HEK293T (cell line): ENCODE results near the gene TMEM120A.
A peak's percentile ranks its signal among the peaks of the same experiment; 100 is the strongest.

ENCODE experiments used
- CTCF ChIA-PET: fragments of 350-600 bp; formaldehyde crosslinking; extraction: SDS; loops from one replicate; lab custom pipeline; 2021; ENCODE audit warnings: antibody characterized with exemption, inconsistent platforms; lab: Yijun Ruan, JAX
- POLR2A ChIA-PET: fragments of 350-600 bp; formaldehyde crosslinking; extraction: SDS; loops from one replicate; lab custom pipeline; 2020; ENCODE audit warnings: antibody characterized with exemption, inconsistent platforms; lab: Yijun Ruan, JAX
- DNase-seq: peaks from one replicate; pipeline ENCODE4 v3.0.0; 2012; ENCODE audit warnings: mixed read lengths; ENCODE audit errors: extremely low spot score
- ARNT ChIP-seq: fragments of 450-650 bp; IDR thresholded peaks from 2 replicates; pipeline ENCODE4 v1.6.1; 2017; ENCODE audit warnings: mild to moderate bottlenecking
- BHLHE40 ChIP-seq: fragments of 450-650 bp; IDR thresholded peaks from 2 replicates; pipeline ENCODE4 v1.6.1; 2016; ENCODE audit warnings: mild to moderate bottlenecking, moderate library complexity, borderline replicate concordance
- CTBP1 ChIP-seq: fragments of 450-650 bp; IDR thresholded peaks from 2 replicates; pipeline ENCODE4 v1.6.1; 2016; ENCODE audit warnings: borderline replicate concordance
- ELF4 ChIP-seq: fragments of 450-650 bp; IDR thresholded peaks from 2 replicates; pipeline ENCODE4 v1.6.1; 2017; ENCODE audit warnings: antibody characterized with exemption
- FOXA1 ChIP-seq: fragments of 450-650 bp; IDR thresholded peaks from 2 replicates; pipeline ENCODE4 v1.6.1; 2016; ENCODE audit warnings: mild to moderate bottlenecking
- FOXK2 ChIP-seq: fragments of 450-650 bp; IDR thresholded peaks from 2 replicates; pipeline ENCODE4 v1.6.1; 2016; ENCODE audit warnings: mild to moderate bottlenecking
- FOXM1 ChIP-seq: fragments of 450-650 bp; IDR thresholded peaks from 2 replicates; pipeline ENCODE4 v1.6.1; 2017; ENCODE audit warnings: mild to moderate bottlenecking, borderline replicate concordance
- HDGF ChIP-seq: fragments of 450-650 bp; IDR thresholded peaks from 2 replicates; pipeline ENCODE4 v1.6.1; 2017; ENCODE audit warnings: antibody characterized with exemption, borderline replicate concordance
- L3MBTL2 ChIP-seq: fragments of 450-650 bp; conservative IDR thresholded peaks from 2 replicates; pipeline ENCODE4 v1.6.1; 2016; ENCODE audit warnings: mild to moderate bottlenecking
- LEF1 ChIP-seq: fragments of 450-650 bp; IDR thresholded peaks from 2 replicates; pipeline ENCODE4 v1.6.1; 2017; ENCODE audit warnings: mild to moderate bottlenecking, borderline replicate concordance
- NFRKB ChIP-seq: fragments of 450-650 bp; IDR thresholded peaks from 2 replicates; pipeline ENCODE4 v1.6.1; 2016; ENCODE audit warnings: mild to moderate bottlenecking, moderate library complexity
- SP1 ChIP-seq: fragments of 450-650 bp; IDR thresholded peaks from 2 replicates; pipeline ENCODE4 v1.6.1; 2017
- SUZ12 ChIP-seq: fragments of 450-650 bp; IDR thresholded peaks from 2 replicates; pipeline ENCODE4 v1.6.1; 2016; ENCODE audit warnings: mild to moderate bottlenecking
- TARDBP ChIP-seq: fragments of 450-650 bp; IDR thresholded peaks from 2 replicates; pipeline ENCODE4 v1.6.1; 2016
- ZNF384 ChIP-seq: fragments of 450-650 bp; IDR thresholded peaks from 2 replicates; pipeline ENCODE4 v1.6.1; 2016
- TF ChIP-seq, protein P1 (sequence below): fragments of 450-650 bp; IDR thresholded peaks from 2 replicates; pipeline ENCODE4 v1.6.1; 2016

TMEM120A gene

DNA sequence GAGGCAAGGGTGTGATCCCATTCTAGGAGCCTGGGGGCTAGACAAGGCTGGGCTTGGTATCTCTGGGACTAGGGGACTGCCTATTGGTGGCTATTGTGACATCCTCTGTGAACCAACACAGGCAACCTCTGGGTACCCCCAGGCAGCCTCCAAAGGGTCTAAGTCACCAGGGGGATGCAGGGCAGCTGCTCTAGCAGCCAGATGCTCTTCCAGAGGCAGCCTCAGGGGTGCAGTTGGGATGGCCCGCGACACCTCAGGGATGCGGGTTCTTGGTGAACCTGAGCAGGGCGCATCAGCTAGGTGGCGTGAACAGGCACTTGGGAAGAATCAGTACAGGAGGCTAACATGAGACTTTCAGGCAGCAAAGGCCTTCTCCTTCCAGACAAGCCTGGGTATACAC, 1.6 kb upstream of the TMEM120A start:
- ChIA-PET CTCF (no interaction called here), POLR2A (no interaction called here)
- DNase-seq = no peak
- TF ChIP-seq CTBP1 (no peak), NFRKB (no peak), SUZ12 (no peak), HDGF (no peak), L3MBTL2 (no peak), LEF1 (no peak), ZNF384 (no peak), FOXM1 (no peak), ARNT (no peak), FOXK2 (no peak), SP1 (no peak), TARDBP (no peak), FOXA1 (no peak), ELF4 (no peak), BHLHE40 (no peak)
- TF ChIP-seq, protein P1, sequence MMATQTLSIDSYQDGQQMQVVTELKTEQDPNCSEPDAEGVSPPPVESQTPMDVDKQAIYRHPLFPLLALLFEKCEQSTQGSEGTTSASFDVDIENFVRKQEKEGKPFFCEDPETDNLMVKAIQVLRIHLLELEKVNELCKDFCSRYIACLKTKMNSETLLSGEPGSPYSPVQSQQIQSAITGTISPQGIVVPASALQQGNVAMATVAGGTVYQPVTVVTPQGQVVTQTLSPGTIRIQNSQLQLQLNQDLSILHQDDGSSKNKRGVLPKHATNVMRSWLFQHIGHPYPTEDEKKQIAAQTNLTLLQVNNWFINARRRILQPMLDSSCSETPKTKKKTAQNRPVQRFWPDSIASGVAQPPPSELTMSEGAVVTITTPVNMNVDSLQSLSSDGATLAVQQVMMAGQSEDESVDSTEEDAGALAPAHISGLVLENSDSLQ = no peak

DNA sequence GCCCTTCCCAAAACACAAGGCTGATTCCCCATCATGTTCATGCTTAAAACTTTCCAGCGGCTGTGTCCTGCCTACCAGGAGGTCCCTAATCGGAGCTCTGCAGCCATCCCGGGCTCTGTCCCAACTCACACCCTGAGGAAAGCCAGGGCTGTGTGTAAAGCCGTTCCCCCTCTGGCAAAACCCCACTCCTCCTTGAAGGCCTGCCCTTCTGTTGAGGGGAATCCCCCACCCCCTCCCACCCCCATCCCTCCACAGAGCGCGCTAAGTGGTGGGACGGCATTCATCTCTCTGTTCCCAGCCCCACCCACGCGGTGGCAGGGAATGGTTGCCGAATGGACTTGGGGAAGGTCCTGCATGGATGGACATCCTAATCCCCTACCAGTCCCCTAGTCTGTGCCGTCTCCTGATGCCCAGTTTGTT, 667 bp upstream of the TMEM120A start:
- CTCF ChIA-PET = no interaction called here
- POLR2A ChIA-PET = interaction anchor here (0.8 kb wide), 1 partner anchor 53 kb away, joined by 3 read pairs; the partner anchor contains the start of genes MDH2 and STYXL1
- no peak for DNase-seq
- TF ChIP-seq, protein P1 = no peak
- no peak for TF ChIP-seq BHLHE40
- no peak for TF ChIP-seq ARNT
- no peak for TF ChIP-seq NFRKB
- TF ChIP-seq ZNF384 = no peak
- TF ChIP-seq TARDBP = no peak
- TF ChIP-seq LEF1 = no peak
- TF ChIP-seq SP1 = no peak
- TF ChIP-seq FOXM1 = no peak

DNA sequence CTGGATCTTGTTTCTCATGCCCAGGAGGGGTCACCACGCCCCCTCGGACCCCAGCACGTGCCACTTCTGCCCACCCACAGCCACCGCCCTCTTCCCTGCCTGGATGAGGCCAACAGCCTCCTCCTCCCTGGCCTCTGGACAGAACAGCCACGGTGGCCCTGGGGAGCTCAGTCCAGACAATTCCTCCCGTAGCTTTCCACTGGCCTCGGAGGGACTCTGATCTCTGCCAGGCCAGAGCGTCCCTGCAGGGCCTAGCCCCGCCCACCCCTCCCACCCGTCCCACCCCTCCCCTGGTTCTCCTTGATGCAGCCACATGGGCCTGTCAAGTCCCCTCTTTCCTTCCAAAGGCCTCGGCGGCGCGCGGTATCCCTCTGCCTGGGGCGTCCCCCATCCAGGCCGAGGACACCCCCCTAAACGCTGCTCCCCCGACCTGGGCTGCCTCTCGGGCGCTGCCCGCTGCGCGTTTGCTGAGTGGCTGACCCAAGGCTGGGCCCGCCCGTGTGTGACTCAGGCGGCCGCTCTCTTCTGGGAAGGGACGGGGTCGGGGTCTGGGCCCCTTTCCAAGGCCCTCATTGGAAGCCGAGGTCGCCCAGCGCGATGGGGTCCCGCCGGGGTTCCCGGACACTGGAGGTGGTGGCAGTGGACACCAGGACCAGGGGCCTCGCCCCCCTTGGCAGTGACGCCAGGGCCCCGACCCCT, 557 bp downstream of the TMEM120A start:
- TF ChIP-seq SP1 = no peak
- TF ChIP-seq, protein P1 = no peak
- no peak for TF ChIP-seq TARDBP
- no peak for TF ChIP-seq CTBP1
- TF ChIP-seq L3MBTL2 = no peak
- TF ChIP-seq FOXM1 = no peak
- no peak for TF ChIP-seq LEF1
- TF ChIP-seq ARNT = no peak
- no peak for TF ChIP-seq BHLHE40
- TF ChIP-seq FOXK2 = no peak
- TF ChIP-seq ELF4 = no peak
- no peak for TF ChIP-seq SUZ12
- no peak for TF ChIP-seq HDGF
- no peak for TF ChIP-seq NFRKB
- no peak for TF ChIP-seq ZNF384
- CTCF ChIA-PET = no interaction called here
- DNase-seq = peak; percentile 60
- POLR2A ChIA-PET = interaction anchor here (0.9 to 1.3 kb wide), 2 partner anchors 24 to 54 kb away, joined by 3 read pairs; partner anchors contain the start of genes MDH2 and STYXL1

DNA sequence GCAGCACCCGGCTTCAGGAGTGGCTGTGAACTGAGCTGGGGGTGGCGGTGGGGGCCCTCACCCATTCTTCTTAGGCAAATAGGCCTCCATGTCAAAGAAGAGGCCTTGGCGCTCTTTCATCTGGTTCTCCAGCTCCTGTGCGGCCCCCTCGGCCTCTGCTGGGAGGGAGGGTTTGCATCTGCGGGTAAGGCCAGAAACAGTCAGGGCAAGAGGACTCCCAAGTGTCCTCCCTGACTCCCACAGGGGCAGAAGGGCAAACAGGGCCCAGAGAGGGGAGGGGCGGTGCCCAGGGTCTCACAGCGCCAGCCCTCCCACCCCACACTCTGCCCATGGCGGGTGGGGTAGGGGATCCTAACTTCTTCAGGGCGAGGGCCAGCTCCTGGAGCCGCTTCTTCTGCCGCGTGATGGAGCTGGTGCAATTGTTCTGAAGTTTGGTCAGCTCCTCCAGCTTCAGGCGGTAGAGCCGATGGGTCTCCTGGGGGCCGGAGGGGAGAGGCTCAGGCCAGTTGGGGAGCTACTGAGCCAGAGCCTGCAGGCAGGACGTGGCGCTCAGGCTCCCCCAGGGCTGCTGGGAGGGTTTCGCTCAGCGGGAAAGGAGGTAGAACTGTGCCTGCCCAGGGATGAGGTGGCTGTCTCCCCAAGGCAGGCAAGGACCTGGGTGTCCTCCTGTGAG, 2.2 kb downstream of the TMEM120A start:
- no peak for DNase-seq
- POLR2A ChIA-PET = interaction anchor here (1.3 kb wide), 1 partner anchor 77 kb away, joined by 5 read pairs; the partner anchor contains the start of gene POR
- TF ChIP-seq ZNF384 = no peak
- no peak for TF ChIP-seq L3MBTL2
- no peak for TF ChIP-seq NFRKB
- no peak for TF ChIP-seq CTBP1
- TF ChIP-seq SUZ12 = no peak
- TF ChIP-seq SP1 = no peak
- TF ChIP-seq HDGF = no peak
- no peak for TF ChIP-seq ARNT
- no peak for TF ChIP-seq LEF1
- TF ChIP-seq FOXM1 = no peak
- TF ChIP-seq, protein P1 = no peak
- TF ChIP-seq FOXK2 = no peak
- TF ChIP-seq BHLHE40 = no peak
- no peak for TF ChIP-seq FOXA1
- TF ChIP-seq TARDBP = no peak
- no peak for TF ChIP-seq ELF4
- CTCF ChIA-PET = interaction anchor here (0.8 kb wide), 1 partner anchor 22 kb away, joined by 3 read pairs; no protein-coding TSS in a partner anchor
